GM12878 (cell line): Measurements from ENCODE around the gene TRAF3. TPM values are rescaled to one million over a fixed set of nuclear protein-coding genes. Genes with fewer than 3 reads are reported as not detected.

ENCODE experiments used
- ATAC-seq: fragments of 200-7000 bp; cut with Tn5 transposase; 3 replicates; pipeline ENCODE4 v1.9.1; 2020; ENCODE audit warnings: mild to moderate bottlenecking, moderate library complexity
- BruUV-seq: library from RNA; stranded (reverse); fragments of 400-500 nt; replicated peaks from 2 replicates; lab custom pipeline; 2021; lab: Mats Ljungman, UMichigan
- CTCF ChIA-PET: fragments of 300-600 bp; sonication (Branson Sonifier 250); formaldehyde crosslinking; extraction: SDS; loops from one replicate; lab custom pipeline; 2021; ENCODE audit warnings: inconsistent platforms; lab: Yijun Ruan, JAX
- POLR2A ChIA-PET: fragments of 350-600 bp; formaldehyde crosslinking; extraction: SDS; loops from one replicate; lab custom pipeline; 2021; ENCODE audit warnings: inconsistent platforms; lab: Charles Lee
- RAD21 ChIA-PET: fragments of 300-600 bp; sonication (Branson Sonifier 250); formaldehyde crosslinking; loops from one replicate; lab custom pipeline; 2023; ENCODE audit warnings: antibody characterized with exemption; ENCODE audit not compliant: unreplicated experiment; lab: Charles Lee
- SMC1A ChIA-PET: fragments of 300-600 bp; sonication (Branson Sonifier 250); formaldehyde crosslinking; loops from one replicate; lab custom pipeline; 2023; ENCODE audit not compliant: unreplicated experiment, uncharacterized antibody; lab: Charles Lee
- DNase-seq: peaks from one replicate; pipeline ENCODE4 v3.0.0-alpha.2; 2011; ENCODE audit warnings: low read depth, low spot score
- FAIRE-seq: peaks from 3 replicates; lab custom pipeline; 2011; peaks lifted over from hg19 to GRCh38; lab: Jason Lieb, UNC
- H2AFZ ChIP-seq: 2 replicates; pipeline ENCODE4 v1.6.0; 2011; ENCODE audit warnings: low read depth, low read length, control low read depth; ENCODE audit not compliant: control insufficient read depth
- H3K27ac ChIP-seq: 2 replicates; pipeline ENCODE4 v1.5.1; 2011; ENCODE audit warnings: control low read depth; ENCODE audit not compliant: control insufficient read depth, insufficient read depth
- H3K27me3 ChIP-seq, 2 experiments: replicated peaks in 1 of 2; 2 replicates each; pipeline versions ENCODE4 v1.6.0 to v1.6.1; 2011; ENCODE audit warnings: low read length in 1 of 2; ENCODE audit not compliant: control insufficient read depth in 2 of 2, insufficient read depth in 2 of 2
- H3K36me3 ChIP-seq, 2 experiments: 2 replicates each; pipeline ENCODE4 v1.5.1; 2011; ENCODE audit warnings: low read length in 1 of 2; ENCODE audit not compliant: control insufficient read depth in 2 of 2, insufficient read depth in 2 of 2
- H3K4me1 ChIP-seq: 2 replicates; pipeline ENCODE4 v1.6.1; 2011; ENCODE audit warnings: mild to moderate bottlenecking, low read length, moderate library complexity, mixed read lengths; ENCODE audit not compliant: control insufficient read depth, insufficient read depth
- H3K4me2 ChIP-seq: 2 replicates; pipeline ENCODE4 v1.6.0; 2011; ENCODE audit warnings: control low read depth; ENCODE audit not compliant: control insufficient read depth, insufficient read depth
- H3K4me3 ChIP-seq: fragments of 200-600 bp; sonication (generic); 2 replicates; pipeline ENCODE4 v1.5.1; 2016
- H3K79me2 ChIP-seq: 2 replicates; pipeline ENCODE4 v1.6.0; 2011; ENCODE audit warnings: low read length; ENCODE audit not compliant: control insufficient read depth, insufficient read depth
- H3K9ac ChIP-seq: 2 replicates; pipeline ENCODE4 v1.8.0; 2011; ENCODE audit warnings: low read length, control low read depth, mixed read lengths; ENCODE audit not compliant: control insufficient read depth, insufficient read depth
- H3K9me3 ChIP-seq: replicated peaks from 3 replicates; pipeline ENCODE4 v1.5.1; 2011; ENCODE audit warnings: mild to moderate bottlenecking, low read length; ENCODE audit not compliant: control insufficient read depth, insufficient read depth
- H4K20me1 ChIP-seq: 2 replicates; pipeline ENCODE4 v1.6.0; 2011; ENCODE audit not compliant: control insufficient read depth, insufficient read depth
- BHLHE40 ChIP-seq, 2 experiments: fragments of 450-650 bp in 1 of 2; IDR thresholded peaks; 2 replicates each; pipeline ENCODE4 v1.6.1; 2011 to 2017; ENCODE audit warnings: low read depth in 2 of 2, borderline replicate concordance in 1 of 2, improper control_type of control experiment in 1 of 2, low read length in 1 of 2, mild to moderate bottlenecking in 1 of 2
- CREM ChIP-seq: IDR thresholded peaks from 2 replicates; pipeline ENCODE4 v1.6.1; 2014; ENCODE audit warnings: antibody characterized with exemption, low read depth
- EED ChIP-seq: sonication (generic); IDR thresholded peaks from 2 replicates; pipeline ENCODE4 v1.6.1; 2016; ENCODE audit warnings: antibody characterized with exemption, low read depth
- IKZF1 ChIP-seq: fragments of 450-650 bp; conservative IDR thresholded peaks from 2 replicates; pipeline ENCODE4 v1.6.1; 2017; ENCODE audit warnings: antibody characterized with exemption, mild to moderate bottlenecking
- IKZF2 ChIP-seq, 2 experiments: fragments of 450-650 bp; IDR thresholded peaks; 2 replicates each; pipeline ENCODE4 v1.6.1; 2017; ENCODE audit warnings: mild to moderate bottlenecking in 2 of 2, moderate library complexity in 2 of 2
- LARP7 ChIP-seq: fragments of 450-650 bp; IDR thresholded peaks from 2 replicates; pipeline ENCODE4 v1.6.1; 2017; ENCODE audit warnings: mild to moderate bottlenecking
- NFYB ChIP-seq: IDR thresholded peaks from 2 replicates; pipeline ENCODE4 v1.6.1; 2011; ENCODE audit warnings: low read depth, mild to moderate bottlenecking, low read length, improper control_type of control experiment, moderate library complexity; ENCODE audit not compliant: insufficient read depth
- SMAD1 ChIP-seq: fragments of 450-650 bp; IDR thresholded peaks from 2 replicates; pipeline ENCODE4 v1.6.1; 2018; ENCODE audit warnings: mild to moderate bottlenecking, low read depth; ENCODE audit not compliant: partially characterized antibody
- SRF ChIP-seq, 2 experiments: IDR thresholded peaks; 2 replicates each; pipeline ENCODE4 v1.6.1; 2011; ENCODE audit warnings: low read depth in 2 of 2, low read length in 2 of 2, mild to moderate bottlenecking in 1 of 2, moderate library complexity in 1 of 2
- TCF12 ChIP-seq: IDR thresholded peaks from 2 replicates; pipeline ENCODE4 v1.6.1; 2011; ENCODE audit warnings: low read depth, mild to moderate bottlenecking, low read length
- ZNF622 ChIP-seq: fragments of 450-650 bp; IDR thresholded peaks from 2 replicates; pipeline ENCODE4 v1.6.1; 2017; ENCODE audit warnings: mild to moderate bottlenecking, inconsistent platforms
- WGBS: methylation state at CpG from one replicate; pipeline ENCODE4 v1.1.6; 2016; ENCODE audit warnings: low lambda C conversion rate; ENCODE audit not compliant: insufficient replicate concordance, insufficient coverage; ENCODE audit errors: missing lambda C conversion rate; 5-methylcytosine and 5-hydroxymethylcytosine counted together
- in situ Hi-C: fragments of 300-500 bp; cut with MboI; formaldehyde crosslinking; loops from 9 replicates; pipeline ENCODE4 v1.14.3; 2018; ENCODE audit warnings: mixed read lengths
- intact Hi-C: fragments of 100-400 bp; cut with micrococcal nuclease; formaldehyde crosslinking; loops from one replicate; pipeline ENCODE4 v1.14.2; 2022; ENCODE audit not compliant: unreplicated experiment
- polyA plus RNA-seq, 11 experiments: library from polyadenylated mRNA; depleted of rRNA in 4 of 11; unstranded in 6 of 11; stranded (reverse) in 5 of 11; fragments of >200 nt; fragmentation: Nextera tagmentation in 4 of 11; fragmentation: Illumina TruSeq in 1 of 11; extraction: Ambion mirVana in 4 of 11; extraction: Trizol in 1 of 11; gene quantifications; 1 replicate in 1 of 11; 2 replicates in 10 of 11; pipeline versions ENCODE4 v1.2.1 to v1.2.3, GENCODE V29; 2011 to 2016; ENCODE audit warnings: inconsistent platforms in 2 of 11, missing spikeins in 2 of 11, low read depth in 1 of 11
- total RNA-seq, 4 experiments: library from RNA; depleted of rRNA in 3 of 4; stranded (reverse); fragments of >200 nt in 3 of 4; fragmentation: Illumina TruSeq in 1 of 4; extraction: Trizol in 1 of 4; gene quantifications; 2 replicates each; pipeline versions ENCODE4 v1.2.1 to v1.2.3, GENCODE V29; 2013 to 2021
- TF ChIP-seq, protein P1 (sequence below): fragments of 450-650 bp; IDR thresholded peaks from 2 replicates; pipeline ENCODE4 v1.6.1; 2016; ENCODE audit warnings: mild to moderate bottlenecking
- TF ChIP-seq, protein P2 (sequence below): fragments of 450-650 bp; IDR thresholded peaks from 2 replicates; pipeline ENCODE4 v1.6.1; 2018; ENCODE audit warnings: mild to moderate bottlenecking, low read depth, moderate library complexity; ENCODE audit not compliant: partially characterized antibody

TRAF3 gene
- total and polyA plus RNA-seq, 10 of the 15 experiments (the other 5 are each of a cell fraction or from before 2014, with no cell fraction given): 3.0 to 70.1 (median 36.5) TPM

DNA sequence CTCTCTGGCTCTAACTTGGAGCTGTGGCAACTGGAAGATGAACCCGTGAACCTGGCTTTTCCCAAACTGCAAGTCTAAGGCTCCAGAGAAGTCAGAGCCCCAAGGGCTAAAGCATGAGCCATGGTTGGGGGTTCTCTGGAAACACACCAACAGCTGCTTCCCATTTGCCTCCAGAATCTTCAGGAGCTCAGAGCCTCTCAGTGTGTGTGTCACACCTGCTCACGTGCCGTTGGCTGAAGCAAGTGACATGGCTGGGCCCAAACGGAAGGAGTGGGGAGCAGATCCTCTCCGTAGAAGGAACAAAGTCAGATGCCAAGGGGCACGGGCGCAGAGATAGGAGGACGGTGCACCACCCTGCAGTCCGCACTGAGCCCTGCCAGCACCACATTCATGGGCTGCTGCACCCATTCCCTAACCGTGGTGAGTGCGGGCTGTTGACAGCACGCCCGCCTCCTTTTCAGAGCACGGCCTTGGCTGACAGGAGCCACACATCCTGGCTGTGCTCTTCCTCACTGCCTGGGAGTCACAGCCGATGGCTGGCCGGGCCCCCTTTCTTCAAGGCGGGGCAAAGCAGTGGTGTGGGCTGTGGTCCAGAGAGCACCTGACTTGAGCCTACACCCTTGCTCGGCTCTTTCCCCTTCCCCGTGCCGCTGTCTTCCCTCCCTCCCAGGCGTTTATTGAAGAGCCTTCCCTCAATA is 16.6 kb upstream of the TRAF3 start:
- Histone ChIP-seq H3K36me3 (no peaks in the 10 kb centered on the region), H3K27me3 (no peaks in the 10 kb centered on the region), H3K4me2 (no peak overlapping the region), H3K27ac (peak overlapping the region; percentile 29; the same call in 1 of the 2 replicates), H3K4me1 (peaks cover 42% of the 10 kb centered on the region), H3K4me3 (no peak overlapping the region), H3K79me2 (no peaks in the 10 kb centered on the region), H3K9me3 (peaks cover 3% of the 10 kb centered on the region; the same call in 2 of the 3 replicates), H3K9ac (no peak overlapping the region), H4K20me1 (no peaks in the 10 kb centered on the region), H2AFZ (no peak overlapping the region)
- in situ Hi-C loops (no loop called here), intact Hi-C loops (loop anchor here (5.0 kb wide), 1 partner anchor 153 kb away; no protein-coding TSS in a partner anchor)
- no peak for DNase-seq
- TF ChIP-seq LARP7: peak; percentile 31; the same call in 1 of the 2 replicates
- no peak for TF ChIP-seq SMAD1
- TF ChIP-seq IKZF1: peak; percentile 53
- peak; percentile 80 to 88 for TF ChIP-seq BHLHE40 (IDR thresholded peaks at IDR 0.05; ENCODE audit: borderline replicate concordance in 1 of 2, low read depth in 2 of 2, low read length in 1 of 2)
- TF ChIP-seq SRF (IDR thresholded peaks at IDR 0.05; ENCODE audit: low read depth in 2 of 2, low read length in 2 of 2): no peak
- no peak for TF ChIP-seq EED
- TF ChIP-seq CREM: no peak
- TF ChIP-seq IKZF2 (IDR thresholded peaks at IDR 0.05): peak; percentile 38 to 39; a peak in 1 of 4 replicates
- TF ChIP-seq TCF12: no peak
- TF ChIP-seq NFYB: no peak
- no peak for TF ChIP-seq ZNF622
- TF ChIP-seq, protein P1, sequence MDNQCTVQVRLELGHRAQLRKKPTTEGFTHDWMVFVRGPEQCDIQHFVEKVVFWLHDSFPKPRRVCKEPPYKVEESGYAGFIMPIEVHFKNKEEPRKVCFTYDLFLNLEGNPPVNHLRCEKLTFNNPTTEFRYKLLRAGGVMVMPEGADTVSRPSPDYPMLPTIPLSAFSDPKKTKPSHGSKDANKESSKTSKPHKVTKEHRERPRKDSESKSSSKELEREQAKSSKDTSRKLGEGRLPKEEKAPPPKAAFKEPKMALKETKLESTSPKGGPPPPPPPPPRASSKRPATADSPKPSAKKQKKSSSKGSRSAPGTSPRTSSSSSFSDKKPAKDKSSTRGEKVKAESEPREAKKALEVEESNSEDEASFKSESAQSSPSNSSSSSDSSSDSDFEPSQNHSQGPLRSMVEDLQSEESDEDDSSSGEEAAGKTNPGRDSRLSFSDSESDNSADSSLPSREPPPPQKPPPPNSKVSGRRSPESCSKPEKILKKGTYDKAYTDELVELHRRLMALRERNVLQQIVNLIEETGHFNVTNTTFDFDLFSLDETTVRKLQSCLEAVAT: peak; percentile 28; the same call in 1 of the 2 replicates
- TF ChIP-seq, protein P2, sequence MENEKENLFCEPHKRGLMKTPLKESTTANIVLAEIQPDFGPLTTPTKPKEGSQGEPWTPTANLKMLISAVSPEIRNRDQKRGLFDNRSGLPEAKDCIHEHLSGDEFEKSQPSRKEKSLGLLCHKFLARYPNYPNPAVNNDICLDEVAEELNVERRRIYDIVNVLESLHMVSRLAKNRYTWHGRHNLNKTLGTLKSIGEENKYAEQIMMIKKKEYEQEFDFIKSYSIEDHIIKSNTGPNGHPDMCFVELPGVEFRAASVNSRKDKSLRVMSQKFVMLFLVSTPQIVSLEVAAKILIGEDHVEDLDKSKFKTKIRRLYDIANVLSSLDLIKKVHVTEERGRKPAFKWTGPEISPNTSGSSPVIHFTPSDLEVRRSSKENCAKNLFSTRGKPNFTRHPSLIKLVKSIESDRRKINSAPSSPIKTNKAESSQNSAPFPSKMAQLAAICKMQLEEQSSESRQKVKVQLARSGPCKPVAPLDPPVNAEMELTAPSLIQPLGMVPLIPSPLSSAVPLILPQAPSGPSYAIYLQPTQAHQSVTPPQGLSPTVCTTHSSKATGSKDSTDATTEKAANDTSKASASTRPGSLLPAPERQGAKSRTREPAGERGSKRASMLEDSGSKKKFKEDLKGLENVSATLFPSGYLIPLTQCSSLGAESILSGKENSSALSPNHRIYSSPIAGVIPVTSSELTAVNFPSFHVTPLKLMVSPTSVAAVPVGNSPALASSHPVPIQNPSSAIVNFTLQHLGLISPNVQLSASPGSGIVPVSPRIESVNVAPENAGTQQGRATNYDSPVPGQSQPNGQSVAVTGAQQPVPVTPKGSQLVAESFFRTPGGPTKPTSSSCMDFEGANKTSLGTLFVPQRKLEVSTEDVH: no peak
- SMC1A ChIA-PET: interaction anchor here (0.9 to 2.3 kb wide), 10 partner anchors 11 to 66 kb away, joined by 3 to 29 read pairs (median 4); no protein-coding TSS in a partner anchor
- peak; percentile 45 for ATAC-seq
- CTCF ChIA-PET: interaction anchor here (0.8 to 4.1 kb wide), 8 partner anchors 13 to 166 kb away, joined by 3 to 47 read pairs (median 4); no protein-coding TSS in a partner anchor
- POLR2A ChIA-PET: interaction anchor here (1.0 to 1.5 kb wide), 3 partner anchors 10 to 58 kb away, joined by 3 to 5 read pairs (median 4); no protein-coding TSS in a partner anchor
- 94% methylated on average over 17 of the region's 21 CpGs for WGBS
- FAIRE-seq: no peak
- BruUV-seq: no TSS peak
- RAD21 ChIA-PET: interaction anchor here (1.1 to 3.6 kb wide), 3 partner anchors 24 to 66 kb away, joined by 4 to 42 read pairs (median 5); no protein-coding TSS in a partner anchor
